WTC11 (cell line): ENCODE measurements around the gene OTUB2.

Experiments used
- CREM ChIP-seq: sonication (generic); formaldehyde crosslinking; IDR thresholded peaks from 2 replicates; pipeline ENCODE4 v1.8.1; 2022; ENCODE audit warnings: mild to moderate bottlenecking, missing genetic modification reagents, moderate library complexity
- E2F1 ChIP-seq: sonication (generic); formaldehyde crosslinking; IDR thresholded peaks from 2 replicates; pipeline ENCODE4 v1.8.0; 2022; ENCODE audit warnings: mild to moderate bottlenecking, missing genetic modification reagents
- ESRRA ChIP-seq: sonication (generic); formaldehyde crosslinking; IDR thresholded peaks from 2 replicates; pipeline ENCODE4 v1.8.1; 2022; ENCODE audit warnings: mild to moderate bottlenecking, missing genetic modification reagents, borderline replicate concordance
- GABPB1 ChIP-seq: sonication (generic); formaldehyde crosslinking; IDR thresholded peaks from 2 replicates; pipeline ENCODE4 v1.8.1; 2023; ENCODE audit warnings: mild to moderate bottlenecking, missing genetic modification reagents
- JUN ChIP-seq: sonication (generic); formaldehyde crosslinking; IDR thresholded peaks from 2 replicates; pipeline ENCODE4 v1.8.0; 2023; ENCODE audit warnings: mild to moderate bottlenecking, missing genetic modification reagents
- NFATC4 ChIP-seq: fragments of 250-450 bp; sonication (Bioruptor Pico); IDR thresholded peaks from 2 replicates; pipeline ENCODE4 v1.9.0; 2021; ENCODE audit warnings: mild to moderate bottlenecking
- RELA ChIP-seq: sonication (generic); formaldehyde crosslinking; IDR thresholded peaks from 2 replicates; pipeline ENCODE4 v1.8.1; 2022; ENCODE audit warnings: missing genetic modification reagents, mild to moderate bottlenecking, borderline replicate concordance
- SMAD4 ChIP-seq: sonication (generic); formaldehyde crosslinking; IDR thresholded peaks from 2 replicates; pipeline ENCODE4 v1.8.0; 2022; ENCODE audit warnings: mild to moderate bottlenecking, missing genetic modification reagents
- SP1 ChIP-seq: sonication (generic); formaldehyde crosslinking; conservative IDR thresholded peaks from 2 replicates; pipeline ENCODE4 v1.8.1; 2022; ENCODE audit warnings: missing genetic modification reagents
- TEAD4 ChIP-seq: sonication (generic); formaldehyde crosslinking; IDR thresholded peaks from 2 replicates; pipeline ENCODE4 v1.8.0; 2022; ENCODE audit warnings: mild to moderate bottlenecking, missing genetic modification reagents
- TF ChIP-seq, protein P1 (sequence below): fragments of 200-600 bp; IDR thresholded peaks from 2 replicates; pipeline ENCODE4 v1.8.0; 2022; ENCODE audit warnings: antibody characterized with exemption
- TF ChIP-seq, protein P2 (sequence below): sonication (generic); formaldehyde crosslinking; IDR thresholded peaks from 2 replicates; pipeline ENCODE4 v1.8.0; 2022; ENCODE audit warnings: mild to moderate bottlenecking, missing genetic modification reagents

DNA sequence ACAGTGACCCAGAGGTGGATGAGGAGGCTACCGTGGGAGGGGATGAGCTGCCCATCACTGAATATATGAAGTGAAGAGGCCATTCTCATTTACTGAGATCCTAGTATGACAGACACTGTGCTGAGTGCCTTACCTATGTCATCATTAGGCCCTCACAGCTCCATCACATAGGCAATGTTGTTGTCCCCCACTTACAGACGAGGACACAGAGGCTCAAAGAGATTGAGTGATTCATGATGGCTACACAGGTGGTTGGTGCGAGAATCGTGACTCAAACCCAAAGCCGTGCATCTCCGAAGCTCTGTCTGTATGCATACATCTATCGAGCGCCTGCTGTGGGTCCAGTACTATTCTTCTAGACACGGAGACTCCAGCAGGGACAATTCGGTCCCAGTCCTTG lies 34.9 kb upstream of the OTUB2 start:
- TF ChIP-seq ESRRA (CRISPR knock-in tag) = no peak
- TF ChIP-seq, protein P1, sequence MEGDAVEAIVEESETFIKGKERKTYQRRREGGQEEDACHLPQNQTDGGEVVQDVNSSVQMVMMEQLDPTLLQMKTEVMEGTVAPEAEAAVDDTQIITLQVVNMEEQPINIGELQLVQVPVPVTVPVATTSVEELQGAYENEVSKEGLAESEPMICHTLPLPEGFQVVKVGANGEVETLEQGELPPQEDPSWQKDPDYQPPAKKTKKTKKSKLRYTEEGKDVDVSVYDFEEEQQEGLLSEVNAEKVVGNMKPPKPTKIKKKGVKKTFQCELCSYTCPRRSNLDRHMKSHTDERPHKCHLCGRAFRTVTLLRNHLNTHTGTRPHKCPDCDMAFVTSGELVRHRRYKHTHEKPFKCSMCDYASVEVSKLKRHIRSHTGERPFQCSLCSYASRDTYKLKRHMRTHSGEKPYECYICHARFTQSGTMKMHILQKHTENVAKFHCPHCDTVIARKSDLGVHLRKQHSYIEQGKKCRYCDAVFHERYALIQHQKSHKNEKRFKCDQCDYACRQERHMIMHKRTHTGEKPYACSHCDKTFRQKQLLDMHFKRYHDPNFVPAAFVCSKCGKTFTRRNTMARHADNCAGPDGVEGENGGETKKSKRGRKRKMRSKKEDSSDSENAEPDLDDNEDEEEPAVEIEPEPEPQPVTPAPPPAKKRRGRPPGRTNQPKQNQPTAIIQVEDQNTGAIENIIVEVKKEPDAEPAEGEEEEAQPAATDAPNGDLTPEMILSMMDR = no peak
- no peak for TF ChIP-seq JUN
- no peak for TF ChIP-seq NFATC4 (CRISPR knock-in tag)
- TF ChIP-seq SP1 (CRISPR knock-in tag) = no peak
- TF ChIP-seq, protein P2, sequence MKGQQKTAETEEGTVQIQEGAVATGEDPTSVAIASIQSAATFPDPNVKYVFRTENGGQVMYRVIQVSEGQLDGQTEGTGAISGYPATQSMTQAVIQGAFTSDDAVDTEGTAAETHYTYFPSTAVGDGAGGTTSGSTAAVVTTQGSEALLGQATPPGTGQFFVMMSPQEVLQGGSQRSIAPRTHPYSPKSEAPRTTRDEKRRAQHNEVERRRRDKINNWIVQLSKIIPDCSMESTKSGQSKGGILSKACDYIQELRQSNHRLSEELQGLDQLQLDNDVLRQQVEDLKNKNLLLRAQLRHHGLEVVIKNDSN (CRISPR knock-in tag) = no peak
- TF ChIP-seq E2F1 (CRISPR knock-in tag) = no peak
- TF ChIP-seq RELA = no peak
- no peak for TF ChIP-seq SMAD4 (CRISPR knock-in tag)
- no peak for TF ChIP-seq GABPB1 (CRISPR knock-in tag)
- TF ChIP-seq CREM (CRISPR knock-in tag) = no peak
- no peak for TF ChIP-seq TEAD4 (CRISPR knock-in tag)
